ENCODE measurements around the gene GDPD4.

The GDPD4 gene

DNA sequence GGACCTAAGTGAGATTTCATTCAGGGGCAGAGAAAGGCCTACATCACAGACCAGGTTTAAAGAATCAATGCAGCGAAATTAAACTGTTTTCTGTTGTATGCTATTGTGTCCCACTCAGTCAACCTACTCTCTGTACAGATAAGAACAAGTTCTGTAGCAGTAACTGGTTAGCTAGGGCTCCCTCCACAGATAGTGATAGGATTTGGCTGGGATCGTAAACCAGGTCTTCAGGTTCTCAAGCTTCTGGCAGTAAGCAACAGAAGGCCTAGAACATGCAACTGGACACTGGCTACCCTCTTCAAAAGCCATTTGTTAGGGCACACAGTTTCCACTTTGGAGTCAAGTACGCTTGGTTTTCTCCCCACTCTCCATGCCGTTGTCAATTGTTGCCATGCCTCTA, 69.2 kb downstream of the GDPD4 start:
- no peak for DNase-seq

GRCh38 chr11:77231800-77232199, 69.7 kb downstream of the GDPD4 start:
- DNase-seq, result no peak

GRCh38 chr11:77230878-77231605, 70.4 kb downstream of the GDPD4 start:
- DNase-seq, result no peak

GRCh38 chr11:77223797-77224196, 77.7 kb downstream of the GDPD4 start:
- no peak for DNase-seq

GRCh38 chr11:77217156-77217555, 84.3 kb downstream of the GDPD4 start:
- DNase-seq, result no peak

DNA sequence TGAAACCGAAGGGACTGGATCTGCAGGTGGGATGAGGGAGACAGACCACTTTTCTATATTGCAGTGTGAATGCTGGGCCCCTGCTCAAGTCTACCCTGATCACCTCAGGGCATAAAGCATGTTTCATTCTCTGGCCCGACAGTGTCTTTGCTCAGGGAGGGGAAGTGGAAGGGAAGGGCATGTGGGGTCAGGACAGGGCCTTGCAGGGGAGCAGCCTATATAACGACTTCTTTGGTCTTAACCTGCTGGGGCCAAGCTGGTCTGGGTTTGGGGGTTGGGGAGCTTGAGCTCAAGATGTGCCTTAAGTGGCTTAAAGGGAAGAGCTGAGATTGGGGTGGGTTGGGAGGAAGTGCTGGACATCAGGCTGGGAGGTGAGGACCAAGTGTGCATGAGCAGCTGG, 86.4 kb downstream of the GDPD4 start:
- DNase-seq, result no peak

GRCh38 chr11:77214557-77214956, 86.9 kb downstream of the GDPD4 start:
- no peak for DNase-seq

DNA sequence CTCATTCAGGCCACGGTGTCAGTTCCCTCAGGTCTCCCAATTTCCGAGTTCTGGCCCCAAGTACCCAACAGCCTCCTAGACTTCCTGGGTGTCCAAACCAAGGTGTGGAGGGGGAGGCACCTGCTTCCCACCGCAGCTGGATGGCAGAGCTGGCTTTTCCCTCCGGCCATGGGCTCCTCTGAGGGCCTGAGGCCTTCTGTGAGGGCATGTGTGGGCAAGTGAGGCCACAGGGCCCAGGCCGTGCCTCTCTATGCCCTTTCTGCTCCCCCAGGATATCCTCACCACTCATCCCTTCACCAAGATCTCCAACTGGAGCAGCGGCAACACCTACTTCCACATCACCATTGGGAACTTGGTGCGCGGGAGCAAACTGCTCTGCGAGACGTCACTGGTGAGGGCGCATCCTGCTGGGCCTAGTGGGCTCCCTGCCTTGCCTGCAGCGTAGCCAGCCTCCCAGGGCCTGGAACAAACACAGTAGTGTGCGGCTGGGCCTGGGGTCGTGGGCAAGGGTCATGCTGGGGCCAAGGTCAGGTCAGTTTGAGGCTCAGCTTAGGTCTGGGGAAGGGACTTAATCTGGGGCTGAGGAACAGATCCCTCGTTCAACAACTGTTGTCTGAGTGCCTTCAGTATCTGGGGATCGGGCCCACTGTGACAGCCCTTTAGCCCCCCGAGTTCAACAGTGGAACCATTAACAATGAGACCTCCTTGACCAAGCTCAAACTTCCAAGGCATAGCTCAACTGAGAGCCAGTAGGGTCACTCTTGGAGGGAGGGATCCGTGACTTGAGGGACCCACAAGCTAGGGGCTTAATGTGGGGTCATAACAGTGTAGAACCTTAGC, 87.7 kb downstream of the GDPD4 start:
- DNase-seq, result no peak

GRCh38 chr11:77213029-77213579, 88.4 kb downstream of the GDPD4 start:
- no peak for DNase-seq

GRCh38 chr11:77212314-77213007, 89.0 kb downstream of the GDPD4 start:
- no peak for DNase-seq

DNA sequence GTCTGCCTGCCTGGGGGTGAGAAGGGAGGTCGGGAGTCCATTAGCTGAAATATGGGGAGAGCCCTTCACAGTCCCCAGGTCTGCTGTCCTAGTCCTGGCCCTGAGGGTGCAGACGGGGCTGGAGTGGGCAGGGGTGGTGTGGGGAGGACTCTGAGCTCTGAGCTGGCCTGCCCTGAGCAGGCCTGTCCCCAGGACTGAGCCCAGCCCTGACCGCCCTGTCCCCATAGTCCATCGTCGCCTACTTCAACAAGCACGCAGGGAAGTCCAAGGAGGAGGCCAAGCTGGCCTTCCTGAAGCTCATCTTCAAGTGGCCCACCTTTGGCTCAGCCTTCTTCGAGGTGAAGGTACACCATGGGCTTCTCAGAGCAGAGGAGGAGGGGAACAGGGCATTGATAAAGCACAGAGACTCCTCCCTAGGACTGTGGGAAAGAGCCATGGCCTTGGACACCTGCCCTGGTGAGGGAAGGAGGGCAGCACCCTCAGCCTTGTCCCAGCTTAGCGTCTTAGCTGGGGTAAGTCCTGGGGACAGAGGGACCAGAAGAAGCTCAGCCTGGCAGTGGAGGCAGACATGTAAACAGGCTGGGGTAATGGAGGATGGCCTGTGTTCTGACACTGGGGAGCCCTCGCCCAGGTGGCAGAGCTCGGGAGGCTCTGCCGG, 89.8 kb downstream of the GDPD4 start:
- DNase-seq, result no peak

DNA sequence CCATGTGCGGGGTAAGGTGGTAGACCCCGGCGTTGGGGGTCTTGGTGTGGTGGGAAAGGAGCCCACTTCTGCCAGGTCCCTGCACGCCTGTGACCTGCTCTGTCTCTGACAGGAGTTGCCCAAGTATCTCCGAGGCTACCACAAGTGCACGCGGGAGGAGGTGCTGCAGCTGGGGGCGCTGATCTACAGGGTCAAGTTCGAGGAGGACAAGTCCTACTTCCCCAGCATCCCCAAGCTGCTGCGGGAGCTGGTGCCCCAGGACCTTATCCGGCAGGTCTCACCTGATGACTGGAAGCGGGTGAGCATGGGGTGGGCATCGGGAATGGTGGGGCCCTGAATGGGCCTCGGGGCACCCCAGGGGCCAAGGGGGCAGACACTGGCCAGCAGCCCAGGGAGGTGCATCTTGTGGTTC, 90.4 kb downstream of the GDPD4 start:
- no peak for DNase-seq

- DNase-seq, result no peak
Measured at GRCh38 chr11:77209663-77210062, 91.8 kb downstream of the GDPD4 start.

- DNase-seq, result no peak
Measured at GRCh38 chr11:77208535-77208934, 93.0 kb downstream of the GDPD4 start.

GRCh38 chr11:77207618-77208313, 93.7 kb downstream of the GDPD4 start:
- DNase-seq, result no peak

- no peak for DNase-seq
Measured at GRCh38 chr11:77207019-77207485, 94.4 kb downstream of the GDPD4 start.

- no peak for DNase-seq
Measured at GRCh38 chr11:77206264-77207018, 95.0 kb downstream of the GDPD4 start.

GRCh38 chr11:77205467-77206263, 95.8 kb downstream of the GDPD4 start:
- DNase-seq, result no peak

DNA sequence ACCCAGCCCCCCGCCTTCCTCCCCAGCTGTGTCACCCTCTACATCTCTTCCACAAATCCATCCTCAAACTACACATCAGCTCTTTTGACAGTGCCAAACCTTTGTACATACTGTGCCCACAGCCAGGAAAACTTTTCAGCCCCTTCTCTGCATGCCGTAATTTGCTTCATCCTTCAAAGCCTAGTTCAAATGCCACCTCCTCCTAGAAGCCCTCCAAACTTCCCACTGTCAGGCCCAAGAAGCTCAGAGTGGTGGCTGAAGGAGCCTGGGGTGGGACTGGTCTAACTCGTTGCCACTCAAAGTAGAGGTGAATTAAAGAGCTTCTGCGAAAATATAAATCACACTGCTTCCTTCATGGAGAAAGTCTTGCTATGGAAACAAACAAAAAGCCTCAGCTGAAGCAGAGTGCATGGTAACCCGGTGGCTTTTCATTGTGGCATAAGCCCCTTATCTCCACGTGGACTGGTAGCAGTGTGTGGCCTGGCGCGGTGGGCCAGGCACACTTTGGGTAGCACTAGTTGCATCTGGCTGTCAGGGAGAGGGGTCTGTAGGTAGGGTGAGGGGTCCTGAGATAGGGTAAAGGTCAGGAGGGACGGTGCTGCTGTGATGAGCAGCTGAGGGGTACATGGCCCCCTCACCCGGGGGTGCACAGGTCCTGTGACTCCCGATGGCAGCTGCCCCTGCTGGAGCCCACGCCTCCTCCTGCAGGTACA, 96.6 kb downstream of the GDPD4 start:
- no peak for DNase-seq

Data from NCI-H1436 (cell line).